ENCODE results near the gene ANKS1A. TPM values are rescaled to one million over a fixed set of nuclear protein-coding genes. Genes with fewer than 3 reads are reported as not detected.
"Not testable (repeated sequence)": the region's sequence is repeated elsewhere in the genome, so short reads cannot be mapped to it uniquely, and the experiment has no call there.

Gene ANKS1A
- total RNA-seq, 1 experiment from 2014 or later: 21.7 TPM

DNA sequence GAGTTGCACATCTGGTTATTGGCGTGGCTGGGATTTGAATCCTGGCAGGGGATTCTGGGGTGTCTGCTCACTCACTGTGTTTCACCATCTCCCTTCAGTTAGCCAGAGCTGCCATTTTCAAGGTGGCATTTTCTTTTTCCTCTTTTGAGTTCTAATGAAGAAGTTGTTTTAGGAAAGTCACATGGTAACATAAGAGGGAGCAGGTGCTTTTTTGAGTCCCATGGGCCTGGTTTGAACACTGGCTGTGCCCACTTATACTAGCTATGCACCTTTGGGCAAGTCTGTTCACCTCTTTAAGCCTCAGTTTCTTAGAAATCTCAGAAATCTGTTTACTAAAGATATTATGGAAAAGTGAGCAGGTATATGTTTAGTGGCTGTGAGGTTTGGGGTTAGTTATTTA lies 39.6 kb downstream of the ANKS1A start:
- no peak overlapping the region for H3K27ac ChIP-seq (ENCODE audit: low read depth, low read length, poor library complexity, severe bottlenecking)
- no TSS peak for BruUV-seq (replicated peaks)
- no peaks in the 10 kb centered on the region for H3K9me3 ChIP-seq (ENCODE audit: low read depth, low read length, poor library complexity, severe bottlenecking)
- H3K4me1 ChIP-seq (ENCODE audit: insufficient read depth, low read length, poor library complexity, severe bottlenecking): peaks cover 9% of the 10 kb centered on the region
- CTCF ChIA-PET: no interaction called here
- TF ChIP-seq CTCF (conservative IDR thresholded peaks at IDR 0.05; ENCODE audit: low read depth, low read length) (no peak), EZH2 (IDR thresholded peaks at IDR 0.05; ENCODE audit: borderline replicate concordance, low read depth, low read length, poor library complexity, severe bottlenecking) (no peak)
- DNase-seq (ENCODE audit: low spot score): no peak
- POLR2A ChIA-PET (ENCODE audit: low non-redundant PET): no interaction called here
- no peaks in the 10 kb centered on the region for H3K27me3 ChIP-seq (replicated peaks; ENCODE audit: insufficient read depth, low read depth, low read length, poor library complexity)
- intact Hi-C loops (cut with micrococcal nuclease; ENCODE audit: unreplicated experiment): no loop called here
- H3K4me3 ChIP-seq (ENCODE audit: low read depth, low read length, poor library complexity, severe bottlenecking): no peak overlapping the region
- H3K36me3 ChIP-seq (ENCODE audit: insufficient read depth, low read length, poor library complexity, severe bottlenecking): no peaks in the 10 kb centered on the region

- Histone ChIP-seq H3K36me3 (ENCODE audit: insufficient read depth, low read length, poor library complexity, severe bottlenecking) (no peaks in the 10 kb centered on the region), H3K4me1 (ENCODE audit: insufficient read depth, low read length, poor library complexity, severe bottlenecking) (peaks cover 9% of the 10 kb centered on the region), H3K27me3 (replicated peaks; ENCODE audit: insufficient read depth, low read depth, low read length, poor library complexity) (no peaks in the 10 kb centered on the region), H3K4me3 (ENCODE audit: low read depth, low read length, poor library complexity, severe bottlenecking) (no peak overlapping the region), H3K27ac (ENCODE audit: low read depth, low read length, poor library complexity, severe bottlenecking) (no peak overlapping the region), H3K9me3 (ENCODE audit: low read depth, low read length, poor library complexity, severe bottlenecking) (no peaks in the 10 kb centered on the region)
- no TSS peak for BruUV-seq (replicated peaks)
- no peak for TF ChIP-seq CTCF (conservative IDR thresholded peaks at IDR 0.05; ENCODE audit: low read depth, low read length)
- no peak for TF ChIP-seq EZH2 (IDR thresholded peaks at IDR 0.05; ENCODE audit: borderline replicate concordance, low read depth, low read length, poor library complexity, severe bottlenecking)
- POLR2A ChIA-PET (ENCODE audit: low non-redundant PET): no interaction called here
- no peak for DNase-seq (ENCODE audit: low spot score)
- intact Hi-C loops (cut with micrococcal nuclease; ENCODE audit: unreplicated experiment): no loop called here
- CTCF ChIA-PET: no interaction called here
Measured at GRCh38 chr6:34929241-34929978, 40.4 kb downstream of the ANKS1A start.

DNA sequence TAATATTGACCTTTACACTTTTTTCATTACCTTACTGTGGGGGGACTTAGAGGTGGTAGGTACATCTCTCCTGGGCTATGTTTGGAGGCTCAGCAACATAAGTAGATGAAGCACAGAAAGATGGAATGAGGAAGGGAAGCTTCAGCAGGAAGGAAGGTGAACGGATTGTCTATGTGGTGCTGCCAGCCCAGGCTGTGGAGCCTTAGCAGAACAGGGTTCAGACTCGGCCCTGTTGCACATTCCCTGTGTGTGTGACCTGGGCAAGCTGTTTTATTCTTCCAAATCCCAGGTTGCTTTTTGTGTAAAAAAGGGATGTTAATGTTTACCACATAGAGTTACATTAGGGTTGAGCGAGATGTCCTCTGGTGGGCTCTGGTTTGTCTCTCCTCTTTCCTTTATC lies 41.2 kb downstream of the ANKS1A start:
- TF ChIP-seq EZH2 (IDR thresholded peaks at IDR 0.05; ENCODE audit: borderline replicate concordance, low read depth, low read length, poor library complexity, severe bottlenecking) (no peak), CTCF (conservative IDR thresholded peaks at IDR 0.05; ENCODE audit: low read depth, low read length) (no peak)
- H3K9me3 ChIP-seq (ENCODE audit: low read depth, low read length, poor library complexity, severe bottlenecking): no peaks in the 10 kb centered on the region
- DNase-seq (ENCODE audit: low spot score): no peak
- H3K27me3 ChIP-seq (replicated peaks; ENCODE audit: insufficient read depth, low read depth, low read length, poor library complexity): no peaks in the 10 kb centered on the region
- intact Hi-C loops (cut with micrococcal nuclease; ENCODE audit: unreplicated experiment): no loop called here
- ChIA-PET POLR2A (ENCODE audit: low non-redundant PET) (no interaction called here), CTCF (no interaction called here)
- H3K36me3 ChIP-seq (ENCODE audit: insufficient read depth, low read length, poor library complexity, severe bottlenecking): no peaks in the 10 kb centered on the region
- no peak overlapping the region for H3K4me3 ChIP-seq (ENCODE audit: low read depth, low read length, poor library complexity, severe bottlenecking)
- no TSS peak for BruUV-seq (replicated peaks)
- H3K4me1 ChIP-seq (ENCODE audit: insufficient read depth, low read length, poor library complexity, severe bottlenecking): peaks cover 9% of the 10 kb centered on the region
- H3K27ac ChIP-seq (ENCODE audit: low read depth, low read length, poor library complexity, severe bottlenecking): no peak overlapping the region

DNA sequence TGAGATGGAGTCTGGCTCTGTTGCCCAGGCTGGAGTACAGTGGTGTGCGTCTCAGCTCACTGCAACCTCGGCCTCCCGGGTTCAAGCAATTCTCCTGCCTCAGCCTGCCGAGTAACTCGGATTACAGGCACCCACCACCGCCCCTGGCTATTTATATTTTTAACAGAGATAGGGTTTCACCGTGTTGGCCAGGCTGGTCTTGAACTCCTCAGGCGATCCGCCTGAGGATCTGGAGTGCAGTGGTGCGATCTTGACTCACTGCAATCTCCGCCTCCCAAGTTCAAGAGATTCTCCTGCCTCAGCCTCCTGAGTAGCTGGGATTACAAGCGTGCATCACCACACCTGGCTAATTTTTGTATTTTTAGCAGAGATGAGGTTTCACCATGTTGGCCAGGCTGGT lies 43.1 kb downstream of the ANKS1A start:
- H3K36me3 ChIP-seq (ENCODE audit: insufficient read depth, low read length, poor library complexity, severe bottlenecking); H3K9me3 ChIP-seq (ENCODE audit: low read depth, low read length, poor library complexity, severe bottlenecking); H3K4me3 ChIP-seq (ENCODE audit: low read depth, low read length, poor library complexity, severe bottlenecking); H3K27ac ChIP-seq (ENCODE audit: low read depth, low read length, poor library complexity, severe bottlenecking); H3K4me1 ChIP-seq (ENCODE audit: insufficient read depth, low read length, poor library complexity, severe bottlenecking); BruUV-seq (replicated peaks); CTCF ChIA-PET; POLR2A ChIA-PET (ENCODE audit: low non-redundant PET); H3K27me3 ChIP-seq (replicated peaks; ENCODE audit: insufficient read depth, low read depth, low read length, poor library complexity); DNase-seq (ENCODE audit: low spot score); intact Hi-C loops (cut with micrococcal nuclease; ENCODE audit: unreplicated experiment): not testable (repeated sequence)
